GM06990 (cell line): Measurements from ENCODE around the gene WDR7.

Experiments
- DNase-seq: peaks from one replicate; pipeline ENCODE4 v3.0.0-alpha.2; 2011; ENCODE audit not compliant: insufficient read length; ENCODE audit errors: extremely low read depth
- H3K27me3 ChIP-seq: replicated peaks from 2 replicates; pipeline ENCODE4 v1.6.0; 2011; ENCODE audit warnings: low read length; ENCODE audit not compliant: control insufficient read depth, insufficient read depth
- H3K36me3 ChIP-seq: 2 replicates; pipeline ENCODE4 v1.5.1; 2011; ENCODE audit warnings: low read length; ENCODE audit not compliant: control insufficient read depth, insufficient read depth
- H3K4me3 ChIP-seq: replicated peaks from 2 replicates; pipeline ENCODE4 v1.5.1; 2011; ENCODE audit warnings: low read depth, mild to moderate bottlenecking, control low read depth, low read length
- CTCF ChIP-seq: IDR thresholded peaks from 2 replicates; pipeline ENCODE4 v1.5.1; 2011; ENCODE audit warnings: low read length, control low read depth, mild to moderate bottlenecking, inconsistent platforms; ENCODE audit not compliant: insufficient read depth, poor library complexity, severe bottlenecking

Gene WDR7

GRCh38 chr18:56947236-56947635 lies 296.1 kb downstream of the WDR7 start:
- no peak for TF ChIP-seq CTCF
- no peaks in the 10 kb centered on the region for H3K27me3 ChIP-seq
- no peak overlapping the region for H3K4me3 ChIP-seq
- DNase-seq: no peak
- no peaks in the 10 kb centered on the region; the same call in 1 of the 2 replicates for H3K36me3 ChIP-seq

GRCh38 chr18:56952026-56952425 lies 300.9 kb downstream of the WDR7 start:
- Histone ChIP-seq H3K4me3 (no peak overlapping the region), H3K36me3 (no peaks in the 10 kb centered on the region; the same call in 1 of the 2 replicates), H3K27me3 (no peaks in the 10 kb centered on the region)
- TF ChIP-seq CTCF: no peak
- DNase-seq: no peak

- Histone ChIP-seq H3K36me3 (no peaks in the 10 kb centered on the region), H3K4me3 (no peak overlapping the region), H3K27me3 (no peaks in the 10 kb centered on the region)
- no peak for DNase-seq
- TF ChIP-seq CTCF: no peak
Measured at GRCh38 chr18:56953428-56954198, 302.5 kb downstream of the WDR7 start.

GRCh38 chr18:56955490-56955889 lies 304.3 kb downstream of the WDR7 start:
- Histone ChIP-seq H3K27me3 (no peaks in the 10 kb centered on the region), H3K4me3 (no peak overlapping the region), H3K36me3 (no peaks in the 10 kb centered on the region)
- no peak for TF ChIP-seq CTCF
- DNase-seq: no peak

- DNase-seq: no peak
- Histone ChIP-seq H3K4me3 (no peak overlapping the region), H3K36me3 (no peaks in the 10 kb centered on the region; the same call in 1 of the 2 replicates), H3K27me3 (no peaks in the 10 kb centered on the region)
- no peak for TF ChIP-seq CTCF
Measured at GRCh38 chr18:56959120-56959519, 308.0 kb downstream of the WDR7 start.
